T-helper 9 cell (primary cell): Measurements from ENCODE around the gene IMMP2L.
"Not testable (repeated sequence)": the region's sequence is repeated elsewhere in the genome, so short reads cannot be mapped to it uniquely, and the experiment has no call there.

Experiments
- DNase-seq: peaks from one replicate; pipeline ENCODE4 v3.0.0-alpha.2; 2020

Gene IMMP2L

GRCh38 chr7:111328487-111328886 is 233.8 kb downstream of the IMMP2L start:
- no peak for DNase-seq

- no peak for DNase-seq
These were observed 237.5 kb downstream of the IMMP2L start for GRCh38 chr7:111324776-111325175.

DNA sequence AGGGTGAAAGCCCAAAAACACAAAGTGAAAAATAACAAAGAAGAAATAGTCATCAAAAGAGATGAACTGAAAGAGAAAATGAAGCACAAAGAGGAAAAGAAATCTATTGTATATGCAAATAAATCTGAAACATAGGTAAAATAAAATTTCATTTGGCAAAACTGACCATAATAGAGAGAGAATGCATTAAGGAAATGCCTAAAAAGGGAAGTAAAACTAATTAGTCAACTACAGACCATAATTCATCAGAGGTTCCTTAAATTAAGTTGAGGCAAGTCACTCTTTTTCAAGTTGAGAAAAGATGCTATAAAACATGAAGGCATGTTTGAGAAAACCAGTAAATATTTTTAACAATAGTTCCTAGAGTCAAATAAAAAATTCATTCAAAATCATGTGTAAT is 238.1 kb downstream of the IMMP2L start:
- DNase-seq = no peak

DNA sequence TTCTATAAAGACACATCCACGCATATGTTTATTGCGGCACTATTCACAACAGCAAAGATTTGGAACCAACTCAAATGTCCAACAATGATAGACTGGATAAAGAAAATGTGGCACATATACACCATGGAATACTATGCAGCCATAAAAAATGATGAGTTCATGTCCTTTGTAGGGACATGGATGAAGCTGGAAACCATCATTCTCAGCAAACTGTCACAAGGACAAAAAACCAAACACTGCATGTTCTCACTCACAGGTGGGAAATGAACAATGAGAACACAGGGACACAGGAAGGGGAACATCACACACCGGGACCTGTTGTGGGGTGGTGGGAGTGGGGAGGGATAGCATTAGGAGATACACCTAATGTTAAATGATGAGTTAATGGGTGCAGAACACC is 238.6 kb downstream of the IMMP2L start:
- not testable (repeated sequence) for DNase-seq

DNA sequence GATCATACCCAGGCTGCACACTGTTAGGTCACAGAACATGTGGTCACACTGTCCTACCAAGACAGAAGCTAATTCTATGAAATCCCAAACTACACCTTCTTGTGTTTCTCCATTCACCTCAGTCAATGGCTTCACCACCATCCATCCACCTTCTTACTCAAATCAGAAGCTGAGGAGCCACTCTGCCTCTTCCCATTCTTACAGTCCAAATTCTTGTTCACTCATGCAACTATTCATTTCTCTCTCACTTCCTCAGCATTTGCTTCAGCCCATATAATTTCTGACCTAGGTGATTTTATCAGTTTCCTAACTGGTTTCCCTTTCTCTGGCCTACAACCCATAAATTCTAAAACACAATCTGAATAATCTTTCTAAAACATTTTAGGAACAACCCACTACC is 242.2 kb downstream of the IMMP2L start:
- DNase-seq = no peak

DNA sequence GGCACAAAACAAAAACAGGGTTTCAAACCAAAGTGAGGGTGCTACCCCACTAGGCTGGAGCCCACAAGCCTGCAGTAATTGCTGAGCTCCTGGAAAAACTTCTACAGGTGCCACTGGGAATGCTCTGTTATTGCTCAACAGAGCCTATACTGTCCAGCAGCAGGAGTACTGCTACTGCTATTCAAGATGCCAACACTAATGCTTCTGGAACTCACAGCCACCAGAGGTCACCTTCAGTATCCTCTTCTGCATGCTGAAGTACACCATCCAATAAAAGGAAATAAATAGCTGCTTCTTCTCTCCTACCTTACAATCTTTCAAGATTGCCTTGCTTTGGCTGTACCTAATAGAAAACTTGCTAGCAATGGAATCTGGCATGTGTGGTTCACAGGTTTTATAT is 249.3 kb downstream of the IMMP2L start:
- no peak for DNase-seq

DNA sequence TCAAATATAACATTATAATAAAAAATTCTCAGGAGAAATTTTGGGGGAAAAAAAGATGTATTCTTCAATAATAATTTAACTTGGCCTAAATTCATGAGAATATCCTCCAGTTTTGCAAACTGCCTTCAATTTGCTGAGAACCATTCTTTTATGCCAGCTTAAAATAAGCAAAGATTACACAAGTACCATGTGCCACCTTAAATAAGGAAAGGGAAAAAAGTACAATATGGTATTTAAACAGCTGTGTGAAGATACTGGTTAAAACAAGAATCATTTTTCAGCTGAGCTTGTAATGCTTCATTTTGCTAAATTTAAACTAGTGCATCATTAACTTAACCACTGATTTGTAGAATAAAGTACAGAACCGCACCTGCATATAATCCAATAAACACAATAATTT is 253.6 kb downstream of the IMMP2L start:
- DNase-seq = no peak

GRCh38 chr7:111301891-111302290 is 260.4 kb downstream of the IMMP2L start:
- no peak for DNase-seq

- no peak for DNase-seq
These were observed 267.8 kb downstream of the IMMP2L start for GRCh38 chr7:111294494-111294893.

DNA sequence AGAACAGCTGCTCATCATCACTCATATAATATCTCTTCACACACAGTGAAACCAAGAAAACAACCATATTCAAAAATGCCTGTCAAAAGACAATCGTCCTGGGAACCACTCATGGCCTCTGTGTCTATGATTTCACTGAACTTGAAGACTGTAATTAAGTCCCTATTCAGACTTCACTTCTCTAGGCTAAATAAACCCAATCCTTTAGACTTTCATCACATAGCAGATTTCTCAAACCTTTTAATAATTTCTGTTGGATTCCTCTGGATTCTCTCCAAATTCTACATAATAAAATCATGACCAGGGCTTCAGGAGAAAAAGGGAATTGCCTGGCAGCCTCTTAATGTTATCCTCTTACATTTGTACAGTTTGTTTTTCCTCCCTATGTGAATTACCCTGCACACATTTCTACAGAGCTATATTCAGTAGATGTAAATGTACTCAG is 270.2 kb downstream of the IMMP2L start:
- DNase-seq = no peak

GRCh38 chr7:111290982-111291381 is 271.3 kb downstream of the IMMP2L start:
- no peak for DNase-seq

DNA sequence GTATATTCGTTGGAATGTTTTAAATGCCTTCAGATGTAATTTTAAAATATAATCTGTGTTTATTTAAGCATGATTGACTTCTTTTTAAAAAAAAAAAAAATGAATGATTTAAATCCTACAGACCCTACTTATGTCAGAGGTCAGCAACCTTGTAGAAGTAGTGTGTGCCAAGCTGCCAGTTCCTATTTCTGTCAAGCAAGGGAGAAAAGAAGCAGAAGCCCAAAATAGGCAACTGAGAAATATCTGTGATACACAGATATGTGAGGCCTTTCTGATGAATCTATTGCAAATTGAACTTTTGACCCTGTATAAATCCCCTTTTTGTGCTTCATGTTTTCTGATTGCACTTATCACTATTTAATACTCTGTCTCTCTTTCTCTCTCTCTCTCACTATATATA is 271.9 kb downstream of the IMMP2L start:
- no peak for DNase-seq

- DNase-seq = not testable (repeated sequence)
These were observed 273.9 kb downstream of the IMMP2L start for GRCh38 chr7:111288441-111288840.

DNA sequence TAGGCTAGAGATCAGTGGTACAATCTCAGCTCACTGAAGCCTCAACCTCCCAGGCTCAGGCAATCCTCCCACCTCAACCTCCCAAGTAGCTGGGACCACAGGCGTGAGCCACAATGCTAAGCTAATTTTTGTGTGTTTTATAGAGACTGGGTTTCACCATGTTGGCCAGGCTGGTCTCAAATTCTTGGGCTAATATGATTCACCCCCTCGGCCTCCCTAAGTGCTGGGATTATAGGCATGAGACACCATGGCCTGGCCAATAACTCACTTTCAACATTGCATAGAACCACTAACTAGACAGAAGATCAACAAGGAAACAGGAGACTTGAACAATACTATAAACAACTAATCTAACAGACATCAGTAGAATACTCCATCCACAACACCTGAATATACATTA is 279.7 kb downstream of the IMMP2L start:
- DNase-seq = no peak

GRCh38 chr7:111274857-111275256 is 287.4 kb downstream of the IMMP2L start:
- no peak for DNase-seq

- DNase-seq = no peak
These were observed 290.2 kb downstream of the IMMP2L start for GRCh38 chr7:111272092-111272491.

- DNase-seq = not testable (repeated sequence)
These were observed 291.5 kb downstream of the IMMP2L start for GRCh38 chr7:111270794-111271193.

DNA sequence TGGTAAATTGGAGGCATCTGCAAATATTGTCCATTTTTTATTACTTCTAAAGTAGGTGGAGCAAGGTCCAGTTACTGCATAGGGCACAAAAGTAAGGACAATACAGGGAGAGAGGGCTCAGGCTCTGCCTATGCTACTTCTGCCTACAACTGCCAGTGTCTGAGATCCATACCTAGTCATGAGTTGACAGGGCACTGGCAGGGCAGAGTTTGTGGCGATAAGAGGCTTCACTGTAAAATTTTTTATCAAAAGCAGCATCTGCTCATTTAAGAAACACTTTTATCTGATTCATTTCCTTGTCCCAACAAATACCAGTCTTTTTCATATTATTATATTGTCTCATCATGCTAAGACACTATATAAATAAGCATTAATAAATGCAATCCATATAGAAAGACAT is 293.4 kb downstream of the IMMP2L start:
- DNase-seq = no peak

- no peak for DNase-seq
These were observed 295.7 kb downstream of the IMMP2L start for GRCh38 chr7:111266613-111267012.

GRCh38 chr7:111265394-111265793 is 296.9 kb downstream of the IMMP2L start:
- no peak for DNase-seq

- no peak for DNase-seq
These were observed 297.3 kb downstream of the IMMP2L start for GRCh38 chr7:111264981-111265380.

DNA sequence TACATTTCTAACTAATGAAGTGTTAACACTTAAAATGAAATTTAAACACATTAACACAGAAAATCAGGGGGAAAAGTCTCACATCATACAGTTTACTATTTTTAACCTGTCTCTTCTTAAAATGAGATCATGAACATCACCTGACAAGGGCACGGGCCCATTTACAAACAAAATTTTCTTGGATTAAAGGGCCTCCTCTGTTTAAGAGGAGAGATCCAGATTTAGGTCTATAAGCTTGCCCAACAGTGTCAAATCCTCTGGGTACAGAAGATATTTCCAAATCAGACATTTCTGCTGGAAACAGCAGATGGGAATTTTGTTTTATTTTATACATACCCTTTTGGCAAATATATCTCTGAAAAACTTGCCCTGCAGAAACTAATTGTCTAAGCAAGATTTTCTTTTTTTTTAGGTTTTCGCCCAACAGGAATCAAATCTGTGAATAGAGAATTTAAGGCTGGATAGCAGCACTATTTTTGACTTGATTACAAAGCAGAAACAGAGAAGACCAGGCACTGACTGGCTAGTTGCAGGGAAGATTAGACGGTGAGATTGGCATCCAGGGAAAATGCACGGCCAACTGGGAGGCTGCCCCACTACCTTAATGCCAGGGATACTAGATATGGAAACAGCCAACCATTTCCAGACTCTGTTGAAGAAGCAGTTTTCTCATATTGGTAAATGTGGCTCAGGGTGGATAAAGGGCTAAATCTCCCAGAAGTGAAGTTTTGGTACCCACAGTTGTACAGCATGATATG is 298.0 kb downstream of the IMMP2L start:
- no peak for DNase-seq

- no peak for DNase-seq
These were observed 299.8 kb downstream of the IMMP2L start for GRCh38 chr7:111262293-111263116.

GRCh38 chr7:111261496-111261895 is 300.8 kb downstream of the IMMP2L start:
- no peak for DNase-seq
